ELF-1 (cell line): ENCODE measurements around the gene IL3RA.

ENCODE experiments used
- DNase-seq: peaks from one replicate; pipeline ENCODE4 v3.0.0-alpha.2; 2016; ENCODE audit warnings: low read depth, low spot score

The IL3RA gene

DNA sequence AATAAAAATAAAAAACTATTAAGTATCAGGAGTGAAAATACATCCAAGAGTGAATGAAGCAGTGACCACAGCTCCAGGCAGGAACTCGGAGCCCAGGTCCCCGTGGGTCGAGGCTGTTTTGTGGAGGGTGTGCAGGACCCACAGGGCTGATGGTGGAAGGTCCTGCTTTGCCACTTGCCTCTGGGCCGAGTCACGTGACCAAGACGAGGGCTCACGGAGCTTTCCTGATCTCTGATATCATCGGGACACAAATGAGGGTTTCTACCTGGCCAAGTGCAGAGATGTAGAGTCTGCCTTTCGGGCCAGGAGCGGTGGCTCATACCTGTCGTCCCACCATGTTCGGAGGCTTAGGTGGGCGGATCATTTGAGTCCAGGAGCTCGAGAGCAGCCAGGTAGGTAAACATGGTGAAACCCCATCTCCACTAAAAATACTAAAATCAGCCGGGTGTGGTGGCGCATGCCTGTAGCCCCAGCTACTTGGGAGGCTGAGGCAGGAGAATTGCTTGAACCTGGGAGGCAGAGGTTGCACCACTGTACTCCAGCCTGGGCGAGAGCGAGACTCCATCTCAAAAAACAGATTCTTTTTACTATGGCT lies 48.2 kb downstream of the IL3RA start:
- no peak for DNase-seq

DNA sequence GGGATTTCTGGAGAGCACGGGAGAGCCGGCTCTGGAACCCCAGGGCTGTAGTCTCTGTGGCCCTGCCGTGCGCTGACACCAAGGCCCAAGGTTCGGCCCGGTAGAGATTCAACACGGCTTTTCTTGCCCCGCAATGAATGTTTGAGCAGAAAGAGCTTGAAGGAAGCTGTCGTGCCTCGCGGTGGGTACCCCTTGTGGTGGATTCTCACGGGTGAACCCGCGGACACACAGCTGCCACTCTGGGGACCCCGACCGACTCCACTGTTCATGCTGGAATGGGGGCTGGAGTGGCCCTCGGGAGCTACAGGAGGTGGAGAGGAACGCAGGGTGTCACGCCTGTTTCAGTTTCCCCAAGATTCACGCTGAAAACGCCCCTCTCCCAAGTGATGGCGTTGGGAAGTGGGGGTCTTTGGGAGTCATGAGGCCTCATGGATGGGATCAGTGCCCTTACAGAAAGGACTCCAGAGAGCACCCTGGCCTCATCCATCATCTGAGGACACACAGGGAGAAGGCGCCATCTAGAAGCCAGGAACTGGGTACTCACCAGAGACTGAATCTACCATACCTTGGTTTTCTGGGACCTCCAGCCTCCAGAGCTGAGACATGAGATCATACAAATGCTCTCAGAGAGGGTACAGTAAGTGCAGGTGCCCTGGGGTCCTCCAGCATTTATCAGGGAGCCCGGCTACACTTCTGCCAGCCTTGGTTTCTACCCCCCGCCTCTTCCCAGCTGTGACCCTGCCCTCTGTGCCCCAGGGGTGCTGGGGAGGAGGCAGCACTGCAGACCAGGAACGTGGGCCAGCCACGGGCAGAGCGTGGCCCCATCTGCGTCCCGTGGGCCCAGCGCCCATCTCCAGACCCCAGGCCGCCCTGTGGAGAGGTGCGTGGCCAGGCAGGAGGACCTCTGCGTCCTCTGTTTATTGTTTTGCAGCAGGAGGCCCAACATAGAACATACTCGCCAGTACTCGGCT lies 49.0 kb downstream of the IL3RA start:
- DNase-seq = peak; percentile 15

DNA sequence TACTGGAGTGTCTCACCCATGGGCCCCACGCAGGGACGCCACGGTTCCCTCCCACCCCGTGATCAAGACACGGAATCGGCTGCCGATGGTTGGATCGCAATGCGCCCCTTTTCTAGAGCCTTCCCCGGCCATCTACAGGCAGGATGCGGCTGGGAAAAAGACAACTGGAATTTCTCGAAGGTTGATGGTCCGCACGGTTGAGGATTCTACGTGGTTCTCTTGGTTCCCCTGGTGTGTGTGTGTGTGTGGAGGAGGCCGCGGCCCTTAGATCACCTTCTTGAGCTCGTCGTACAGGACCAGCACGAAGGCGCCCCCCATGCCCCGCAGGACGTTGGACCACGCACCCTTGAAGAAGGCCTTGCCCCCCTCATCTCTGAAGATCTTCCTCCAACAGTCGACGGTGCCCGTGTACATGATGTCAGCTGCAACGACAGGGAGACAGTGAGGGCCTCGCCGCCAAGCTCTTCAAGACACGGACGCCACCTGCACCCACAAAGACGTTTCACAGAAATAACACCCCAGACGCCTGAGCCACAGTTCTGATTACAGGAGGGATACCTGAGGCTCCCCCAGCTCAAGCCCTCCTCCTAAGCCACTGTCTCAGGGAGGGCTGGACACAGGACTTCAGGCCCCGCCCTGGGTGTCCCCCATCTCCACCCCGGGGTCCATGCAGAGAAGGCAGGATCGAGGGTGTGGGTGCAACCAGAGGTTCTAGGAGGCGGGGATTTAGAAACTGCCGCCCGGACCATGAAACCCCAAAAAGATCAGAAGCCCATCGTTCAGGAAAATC lies 49.9 kb downstream of the IL3RA start:
- DNase-seq = peak; percentile 5

DNA sequence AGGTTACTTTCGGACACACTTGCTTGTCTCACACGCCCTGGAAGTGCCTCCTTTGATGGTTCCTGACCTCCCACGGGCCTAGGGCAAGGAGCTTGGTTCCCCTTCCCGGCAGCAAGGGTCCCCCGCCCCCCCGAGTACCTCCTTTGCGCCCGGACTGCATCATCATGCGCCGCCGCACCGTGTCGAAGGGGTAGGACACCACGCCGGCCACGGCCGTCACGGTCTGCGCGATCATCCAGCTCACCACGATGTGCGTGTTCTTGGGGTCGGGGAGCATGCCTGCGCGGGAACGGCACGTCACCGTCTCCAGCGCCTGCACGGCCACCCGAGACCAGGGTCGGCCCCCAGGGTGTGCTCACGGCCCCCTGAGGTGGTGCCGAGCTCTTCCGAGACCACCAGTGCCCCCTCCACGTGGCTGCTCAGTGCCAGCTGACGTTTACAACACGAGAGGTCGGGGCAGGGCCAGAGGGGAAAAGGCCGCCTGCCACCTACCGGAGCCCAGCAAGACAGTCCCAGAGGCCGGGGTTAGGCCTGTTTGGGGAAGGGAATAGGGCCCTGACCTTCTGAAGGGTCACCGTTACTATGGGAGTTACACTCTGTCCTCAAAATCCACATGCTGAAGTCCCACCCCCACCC lies 50.7 kb downstream of the IL3RA start:
- DNase-seq = peak; percentile 6

DNA sequence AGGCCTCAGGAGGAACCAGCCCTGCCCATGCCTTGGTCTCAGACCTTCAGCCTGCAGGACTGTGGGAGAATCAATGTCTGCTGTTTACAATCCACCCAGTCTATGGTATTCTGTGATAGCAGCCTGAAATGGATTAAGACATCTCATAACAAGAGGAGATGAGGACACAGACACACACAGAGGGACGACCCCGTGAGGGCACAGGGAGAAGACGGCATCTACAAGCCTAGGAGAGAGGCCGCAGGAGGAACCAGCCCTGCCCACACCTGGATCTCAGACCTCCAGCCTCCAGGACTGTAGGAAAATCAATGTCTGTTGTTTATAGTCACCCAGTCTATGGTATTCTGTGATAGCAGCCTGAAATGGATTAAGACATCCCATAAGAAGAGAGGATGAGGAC lies 52.1 kb downstream of the IL3RA start:
- peak; percentile 0 for DNase-seq

DNA sequence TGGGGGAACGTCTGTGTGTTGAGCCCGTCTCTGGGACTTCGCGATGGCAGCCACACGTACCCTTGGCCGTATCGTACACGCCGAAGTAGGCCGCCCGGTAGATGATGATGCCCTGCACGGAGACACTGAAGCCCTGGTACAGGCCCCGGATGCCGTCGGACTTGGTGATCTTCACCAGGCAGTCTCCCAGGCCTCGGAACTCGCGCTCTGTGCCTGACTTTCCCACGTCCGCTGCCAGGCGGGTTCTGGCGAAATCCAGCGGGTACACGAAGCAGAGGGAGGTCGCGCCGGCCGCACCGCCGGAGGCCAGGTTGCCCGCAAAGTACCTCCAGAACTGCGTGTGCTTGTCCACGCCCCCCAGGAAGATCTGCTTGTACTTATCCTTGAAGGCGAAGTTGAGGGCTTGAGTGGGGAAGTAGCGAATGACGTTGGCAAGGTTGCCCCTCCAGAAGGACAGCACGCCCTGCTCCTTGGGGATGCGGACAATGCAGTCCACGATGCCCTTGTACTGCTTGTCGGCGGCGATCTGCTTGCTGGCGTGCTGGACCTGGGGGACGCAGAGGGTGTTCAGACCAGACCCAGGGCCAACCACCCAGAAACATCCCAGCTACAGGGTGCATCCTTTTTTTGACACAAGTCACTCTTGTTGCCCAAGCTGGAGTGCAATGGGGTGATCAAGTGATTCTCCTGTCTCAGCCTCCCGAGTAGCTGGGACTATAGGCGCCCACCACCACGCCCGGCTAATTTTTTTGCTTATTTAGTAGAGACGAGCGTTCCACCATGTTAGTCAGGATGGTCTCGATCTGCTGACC lies 52.8 kb downstream of the IL3RA start:
- peak; percentile 3 for DNase-seq

DNA sequence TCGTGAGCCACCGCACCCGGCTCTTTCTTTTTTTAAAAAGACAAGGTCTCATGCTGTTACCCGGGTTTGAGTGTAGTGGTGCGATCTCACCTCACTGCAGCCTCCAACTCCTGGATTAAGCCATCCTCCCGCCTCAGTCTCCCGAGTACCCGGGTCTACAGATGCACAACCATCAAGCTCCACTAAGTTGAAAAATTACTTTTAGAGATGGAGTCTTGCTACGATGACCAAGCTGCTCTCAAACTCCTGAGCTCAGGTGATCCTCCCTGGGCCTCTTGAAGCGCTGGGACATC lies 53.4 kb downstream of the IL3RA start:
- DNase-seq = no peak

DNA sequence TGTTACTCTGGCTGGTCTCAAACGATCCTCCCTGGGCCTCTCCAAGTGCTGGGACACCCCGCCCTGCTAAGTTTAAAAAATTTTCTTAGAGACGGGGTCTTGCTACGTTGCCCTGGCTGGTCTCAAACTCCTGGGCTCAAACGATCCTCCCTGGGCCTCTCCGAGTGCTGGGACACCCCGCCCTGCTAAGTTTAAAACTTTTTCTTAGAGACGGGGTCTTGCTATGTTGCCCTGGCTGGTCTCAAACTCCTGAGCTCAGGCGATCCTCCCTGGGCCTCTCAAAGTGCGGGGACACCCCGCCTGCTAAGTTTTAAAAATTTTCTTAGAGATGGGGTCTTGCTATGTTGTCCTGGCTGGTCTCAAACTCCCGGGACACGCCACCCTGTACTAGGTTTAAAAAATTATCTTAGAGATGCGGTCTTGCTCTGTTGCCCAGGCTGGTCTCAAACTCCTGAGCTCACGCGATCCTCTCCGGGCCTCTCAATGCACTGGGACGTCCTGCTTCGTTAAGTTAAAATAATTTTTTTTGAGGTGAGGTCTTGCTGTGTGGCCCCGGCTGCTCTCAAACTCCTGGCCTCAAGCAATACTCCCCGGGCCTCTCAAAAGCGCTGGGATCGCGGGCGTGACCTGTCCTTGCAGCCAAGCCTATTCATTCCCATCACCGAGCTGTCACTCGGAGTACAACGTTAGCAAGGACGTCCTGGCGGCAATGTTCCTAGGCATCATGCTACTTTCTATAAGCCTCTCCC lies 54.2 kb downstream of the IL3RA start:
- no peak for DNase-seq

DNA sequence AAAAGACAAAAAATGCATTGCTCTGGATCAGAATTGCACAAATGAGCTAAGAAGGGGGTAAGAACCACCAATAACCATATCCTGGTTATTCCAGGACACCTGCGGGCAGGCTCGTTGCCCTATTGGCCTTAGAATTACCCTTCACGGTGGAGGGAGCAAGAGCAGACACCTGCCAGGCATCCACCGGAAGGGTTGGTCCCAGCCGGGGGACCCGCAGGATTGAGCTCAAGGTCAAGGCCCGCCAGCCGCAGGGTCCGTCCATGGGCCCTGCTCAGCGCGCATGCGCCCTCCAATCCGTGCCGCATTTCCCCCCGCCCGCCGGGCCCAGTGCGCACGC lies 54.8 kb downstream of the IL3RA start:
- DNase-seq = no peak

DNA sequence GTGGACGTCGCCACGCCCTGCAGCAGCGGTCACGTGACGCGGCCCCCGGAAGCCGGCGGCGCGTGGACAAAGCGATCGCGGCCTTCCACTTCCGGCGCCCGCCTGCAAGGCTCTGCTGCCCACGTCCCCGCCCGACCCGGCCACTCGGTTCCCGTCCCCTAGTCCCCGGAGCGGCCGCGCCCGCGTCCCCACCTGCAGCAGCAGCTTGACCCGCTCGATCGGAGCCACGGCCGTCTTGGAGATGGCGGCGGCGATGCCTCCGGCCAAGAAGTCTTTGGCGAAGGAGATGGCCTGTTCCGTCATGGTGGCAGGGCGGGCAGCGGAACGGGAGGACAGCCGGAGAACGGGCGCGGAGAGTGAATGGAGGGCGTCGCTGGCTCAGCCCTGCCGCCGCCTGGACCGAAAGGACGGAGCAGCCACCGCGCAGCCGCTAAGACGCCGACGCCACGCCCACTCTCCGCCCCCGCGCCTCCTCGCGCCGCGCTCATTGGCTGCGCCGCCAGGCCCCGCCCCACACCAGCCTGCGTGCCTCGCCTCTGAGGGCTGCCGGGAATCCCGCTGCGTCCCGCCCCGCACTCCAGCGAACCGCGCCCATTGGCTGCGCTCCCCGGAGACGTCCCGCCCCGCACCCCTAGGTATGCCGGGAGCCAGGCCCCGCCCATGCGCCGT lies 55.3 kb downstream of the IL3RA start, which contains the start of gene SLC25A6:
Gene SLC25A6 (minus strand): TSS at position 407 of the 669 bp plus-strand sequence. CDS start 104 bp downstream, at position 303.
- DNase-seq = peak; percentile 98

DNA sequence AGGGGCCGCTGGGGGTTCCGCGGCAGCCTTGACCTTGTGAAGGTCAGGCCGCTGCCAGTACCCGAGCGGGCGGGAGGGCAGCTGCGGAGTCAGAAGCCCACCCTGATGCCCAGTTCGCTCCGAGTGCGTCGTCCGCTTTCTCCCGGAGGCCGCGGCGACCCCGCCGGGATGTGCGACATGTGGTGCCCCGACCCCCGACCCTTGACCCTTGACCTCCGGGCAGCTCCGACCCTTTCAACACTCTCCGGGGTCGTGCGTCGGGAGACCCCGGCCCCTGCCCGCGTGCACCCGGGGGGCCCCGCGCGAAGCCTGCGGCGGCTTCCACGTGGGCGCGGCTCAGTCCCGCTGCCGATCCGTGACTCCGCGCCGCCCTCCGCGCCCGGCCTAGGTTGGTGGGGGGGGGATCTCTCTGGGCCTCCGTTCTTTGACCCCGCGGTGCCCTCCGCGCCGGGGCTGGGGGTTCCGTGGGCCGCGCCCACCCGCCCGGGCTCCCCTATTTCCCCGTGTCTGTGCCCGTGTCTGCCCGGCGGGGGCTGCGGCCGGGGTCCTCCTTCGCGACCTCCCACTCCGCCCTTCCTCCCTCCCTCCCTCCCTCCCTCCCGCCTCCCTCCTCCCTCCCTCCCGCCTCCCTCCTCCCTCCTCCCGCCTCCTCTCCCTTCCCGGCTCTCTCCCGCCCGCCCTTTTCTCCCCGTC lies 55.9 kb downstream of the IL3RA start:
- DNase-seq = no peak

DNA sequence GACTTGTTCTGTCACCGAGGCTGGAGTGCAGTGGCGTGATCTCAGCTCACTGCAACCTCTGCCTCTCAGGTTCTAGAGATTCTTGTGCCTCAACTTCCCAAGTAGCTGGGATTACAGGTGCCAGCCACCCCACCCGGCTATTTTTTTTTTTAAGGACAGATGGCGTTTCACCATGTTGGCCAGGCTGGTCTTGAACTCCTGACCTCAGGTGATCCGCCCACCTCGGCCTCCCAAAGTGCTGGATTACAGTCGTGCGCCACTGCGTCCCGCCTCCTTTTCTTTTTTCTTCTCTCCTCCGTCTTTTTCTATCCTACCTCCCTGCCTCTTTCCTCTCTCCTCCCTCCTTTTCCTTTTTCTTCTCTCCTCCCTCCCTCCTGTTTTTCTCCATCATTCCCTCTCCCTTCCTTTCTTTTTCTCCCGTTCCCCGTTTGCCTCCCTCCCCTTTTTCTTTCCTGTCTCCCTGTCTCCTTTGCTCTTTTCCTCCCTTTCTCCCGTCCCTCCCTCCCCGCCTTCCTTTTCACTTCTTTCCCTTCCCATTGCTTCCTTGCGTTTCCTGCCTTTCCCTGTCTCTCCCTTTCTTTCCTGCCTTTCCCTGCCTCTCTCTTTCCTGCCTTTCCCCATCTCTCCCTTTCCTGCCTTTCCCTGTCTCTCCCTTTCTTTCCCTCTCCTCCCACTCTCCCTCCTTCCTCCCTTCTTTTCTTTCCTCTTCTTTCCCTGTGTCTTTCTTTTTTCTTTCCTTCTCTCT lies 57.5 kb downstream of the IL3RA start:
- peak; percentile 6 for DNase-seq

DNA sequence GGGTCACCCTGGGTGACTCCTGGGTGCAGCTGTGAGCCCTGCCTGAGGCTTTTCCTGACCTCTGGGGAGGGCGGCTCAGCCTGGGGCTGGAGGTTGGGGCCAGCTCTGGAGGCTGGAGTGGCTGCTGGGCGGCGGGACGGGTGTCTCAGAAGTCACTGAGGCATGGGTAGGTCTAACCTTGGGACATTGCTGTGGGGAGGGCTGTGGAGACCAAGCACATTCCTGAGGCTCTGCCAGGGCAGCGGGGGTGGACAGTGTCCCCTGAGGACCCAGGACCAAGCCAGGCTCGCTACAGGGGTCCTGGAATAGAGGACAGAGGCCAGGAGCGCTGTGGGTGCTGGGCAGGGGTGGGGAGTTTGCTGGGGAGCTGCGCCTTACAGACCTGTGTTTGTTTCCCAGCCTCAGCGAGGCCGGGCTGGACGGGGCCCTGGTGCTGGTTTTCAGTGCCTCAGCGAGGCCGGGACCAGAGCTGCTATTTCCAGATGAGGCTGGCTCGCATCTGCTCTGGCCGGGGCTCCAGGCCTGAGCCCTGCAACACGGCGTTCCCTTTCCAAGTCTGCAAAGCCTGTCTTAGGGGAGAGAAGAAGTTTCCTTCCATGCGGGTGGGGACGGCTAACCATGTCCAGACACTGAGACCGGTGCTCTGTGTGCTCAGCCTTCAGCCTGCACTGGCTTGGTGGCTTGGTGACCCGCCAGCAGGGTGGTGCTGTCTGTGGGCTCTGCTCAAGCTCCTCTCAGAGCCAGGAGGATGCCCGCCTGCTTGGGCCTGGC lies 58.3 kb downstream of the IL3RA start:
- DNase-seq = peak; percentile 42

DNA sequence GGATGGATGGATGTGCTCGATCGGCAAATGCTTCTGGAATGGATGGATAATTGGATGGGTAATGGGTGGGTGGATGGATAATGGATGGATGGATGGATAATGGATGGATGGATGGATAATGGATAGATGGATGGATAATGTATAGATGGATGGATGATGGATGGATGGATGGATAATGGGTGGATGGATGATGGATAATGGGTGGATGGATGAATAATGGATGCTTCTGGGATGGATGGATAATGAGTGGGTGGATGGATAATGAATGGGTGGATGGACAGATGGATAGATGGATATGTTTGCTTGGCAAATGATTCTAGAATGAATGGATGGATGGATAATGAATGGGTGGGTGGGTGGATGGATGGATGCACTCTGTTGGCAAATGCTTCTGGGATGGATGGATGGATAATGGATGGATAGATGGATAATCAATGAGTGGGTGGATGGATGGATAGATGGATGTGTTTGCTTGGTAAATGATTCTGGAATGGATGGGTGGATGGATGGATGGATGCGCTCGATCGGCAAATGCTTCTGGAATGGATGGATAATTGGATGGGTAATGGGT lies 59.1 kb downstream of the IL3RA start:
- no peak for DNase-seq

DNA sequence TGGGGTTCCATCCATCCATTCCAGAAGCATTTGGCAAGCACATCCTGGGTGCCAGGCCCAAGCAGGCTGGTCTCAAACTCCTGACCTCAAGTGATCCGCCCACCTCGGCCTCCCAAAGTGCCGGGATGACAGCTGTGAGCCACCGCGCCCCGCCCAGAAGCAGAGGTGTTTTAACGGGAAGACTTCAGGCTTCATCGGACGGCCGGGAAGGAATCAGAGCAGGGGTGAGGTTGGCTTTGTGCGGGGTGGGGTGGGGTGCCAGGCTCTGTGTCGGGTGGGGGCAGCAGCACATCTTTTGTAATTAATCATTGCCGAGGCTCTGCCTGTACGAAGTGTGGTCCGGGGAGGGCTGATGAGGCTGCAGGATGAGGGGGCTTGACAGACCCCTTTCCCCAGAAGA lies 60.4 kb downstream of the IL3RA start:
- DNase-seq = no peak

DNA sequence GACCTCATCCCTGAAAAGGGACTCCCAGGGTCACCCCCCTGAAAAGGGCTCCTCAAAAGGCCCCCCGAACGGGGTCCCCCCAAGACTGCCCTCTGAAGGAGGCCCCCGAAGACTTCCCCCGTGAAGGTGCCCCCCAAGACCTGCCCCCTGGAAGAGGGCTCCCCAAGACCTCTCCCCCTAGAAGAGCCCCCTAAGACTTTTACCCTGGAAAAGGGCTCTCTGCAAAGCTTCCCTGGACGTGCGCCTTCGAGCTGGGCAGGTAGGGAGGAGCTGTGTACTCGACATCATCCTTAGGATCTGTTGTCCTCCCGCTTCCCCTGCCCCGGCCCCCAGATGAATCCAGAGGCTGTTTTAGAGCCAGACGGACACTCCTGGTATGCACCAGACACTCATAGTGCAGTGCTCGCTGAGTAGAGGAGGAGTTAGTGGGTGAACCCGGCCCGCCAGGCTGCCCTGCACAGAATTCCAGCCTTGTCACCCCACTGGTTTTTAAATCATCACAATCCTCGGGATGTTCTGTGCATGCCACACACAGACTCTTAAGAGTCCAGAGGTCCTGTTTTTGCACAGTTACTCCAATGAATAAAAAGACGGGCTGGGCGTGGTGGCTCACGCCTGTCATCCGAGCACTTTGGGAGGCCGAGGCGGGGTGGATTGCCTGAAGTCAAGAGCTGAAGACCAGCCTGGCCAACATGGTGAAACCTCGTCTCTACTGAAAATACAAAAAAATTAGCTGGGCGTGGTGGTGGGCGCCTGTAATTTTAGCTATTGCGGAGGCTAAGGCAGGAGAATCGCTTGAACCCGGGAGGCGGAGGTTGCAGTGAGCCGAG lies 61.1 kb downstream of the IL3RA start:
- no peak for DNase-seq
